Measurements from ENCODE around the gene OBP2B. TPM values are rescaled to one million over a fixed set of nuclear protein-coding genes. Genes with fewer than 3 reads are reported as not detected.
"Not testable (repeated sequence)": the region's sequence is repeated elsewhere in the genome, so short reads cannot be mapped to it uniquely, and the experiment has no call there.

Gene OBP2B
- total and polyA plus RNA-seq, 2 donors (not counting 1 experiment from before 2014, with no cell fraction given), result not detected

DNA sequence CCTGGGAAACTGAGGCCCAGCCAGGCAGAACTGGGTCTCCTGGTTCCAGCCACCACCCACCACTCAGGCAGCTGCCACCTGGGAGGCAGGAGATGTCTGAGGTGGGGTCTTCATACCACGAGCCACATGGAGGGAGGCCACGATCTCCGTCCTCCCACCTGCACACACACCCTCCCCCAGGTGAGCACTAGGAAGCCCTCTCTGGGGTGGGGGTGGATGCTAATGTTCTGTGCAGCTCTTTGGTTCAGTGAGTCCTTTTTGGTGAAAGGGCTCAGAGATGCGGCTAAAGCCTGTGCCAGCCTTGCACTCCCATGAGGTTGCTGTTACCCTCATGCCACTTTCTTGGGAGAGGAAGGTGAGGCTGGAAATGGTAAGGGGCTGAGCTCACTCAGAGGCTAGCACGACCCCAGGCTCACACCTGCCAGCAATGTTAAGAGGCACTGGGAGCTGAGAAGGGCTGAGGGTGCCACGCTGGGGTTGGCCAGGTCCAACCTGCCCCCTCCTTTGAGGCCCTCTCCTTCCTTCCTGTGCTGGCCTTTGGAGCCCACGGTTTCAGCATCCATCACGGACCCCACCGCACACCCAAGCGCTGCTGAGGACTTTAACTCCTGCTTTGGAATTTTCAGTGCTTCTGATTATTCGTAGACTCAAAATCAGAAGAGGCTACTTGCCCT, 26.6 kb upstream of the OBP2B start:
- no peak overlapping the region for H2AFZ ChIP-seq (ENCODE audit: low read length)
- H3K27me3 ChIP-seq (ENCODE audit: control insufficient read depth, insufficient read depth, low read length), result no peaks in the 10 kb centered on the region
- no peaks in the 10 kb centered on the region for H3K4me1 ChIP-seq (ENCODE audit: control insufficient read depth, extremely low read depth, insufficient read depth, low read length)
- TF ChIP-seq, protein P1, sequence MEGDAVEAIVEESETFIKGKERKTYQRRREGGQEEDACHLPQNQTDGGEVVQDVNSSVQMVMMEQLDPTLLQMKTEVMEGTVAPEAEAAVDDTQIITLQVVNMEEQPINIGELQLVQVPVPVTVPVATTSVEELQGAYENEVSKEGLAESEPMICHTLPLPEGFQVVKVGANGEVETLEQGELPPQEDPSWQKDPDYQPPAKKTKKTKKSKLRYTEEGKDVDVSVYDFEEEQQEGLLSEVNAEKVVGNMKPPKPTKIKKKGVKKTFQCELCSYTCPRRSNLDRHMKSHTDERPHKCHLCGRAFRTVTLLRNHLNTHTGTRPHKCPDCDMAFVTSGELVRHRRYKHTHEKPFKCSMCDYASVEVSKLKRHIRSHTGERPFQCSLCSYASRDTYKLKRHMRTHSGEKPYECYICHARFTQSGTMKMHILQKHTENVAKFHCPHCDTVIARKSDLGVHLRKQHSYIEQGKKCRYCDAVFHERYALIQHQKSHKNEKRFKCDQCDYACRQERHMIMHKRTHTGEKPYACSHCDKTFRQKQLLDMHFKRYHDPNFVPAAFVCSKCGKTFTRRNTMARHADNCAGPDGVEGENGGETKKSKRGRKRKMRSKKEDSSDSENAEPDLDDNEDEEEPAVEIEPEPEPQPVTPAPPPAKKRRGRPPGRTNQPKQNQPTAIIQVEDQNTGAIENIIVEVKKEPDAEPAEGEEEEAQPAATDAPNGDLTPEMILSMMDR (conservative IDR thresholded peaks at IDR 0.05 in 1 of 2, IDR thresholded peaks at IDR 0.05 in 1 of 2; ENCODE audit: low read depth in 1 of 2, low read length in 2 of 2), result no peak
- no peak for TF ChIP-seq EZH2 (IDR thresholded peaks at IDR 0.05; ENCODE audit: low read length, missing control alignments)
- no peaks in the 10 kb centered on the region for H3K9me3 ChIP-seq (ENCODE audit: control insufficient read depth, insufficient read depth, low read depth, low read length)
- H3K27ac ChIP-seq (ENCODE audit: insufficient read depth, low read length), result no peak overlapping the region
- H3K9ac ChIP-seq (ENCODE audit: insufficient read depth, low read length), result no peak overlapping the region
- no peak overlapping the region for H3K4me2 ChIP-seq (ENCODE audit: extremely low read depth, insufficient read depth, low read length)
- no peaks in the 10 kb centered on the region for H3K36me3 ChIP-seq (ENCODE audit: control insufficient read depth, insufficient read depth, low read length)
- H3K79me2 ChIP-seq (ENCODE audit: control insufficient read depth, insufficient read depth, low read length), result no peaks in the 10 kb centered on the region
- DNase-seq (ENCODE audit: low read depth in 2 of 2), result no peak
- no peaks in the 10 kb centered on the region for H4K20me1 ChIP-seq (ENCODE audit: control insufficient read depth, extremely low read depth, insufficient read depth, low read length)
- no peak overlapping the region for H3K4me3 ChIP-seq (replicated peaks in 1 of 4; ENCODE audit: control extremely low read depth in 1 of 4, insufficient read depth in 1 of 4, low read depth in 3 of 4, low read length in 4 of 4)

DNA sequence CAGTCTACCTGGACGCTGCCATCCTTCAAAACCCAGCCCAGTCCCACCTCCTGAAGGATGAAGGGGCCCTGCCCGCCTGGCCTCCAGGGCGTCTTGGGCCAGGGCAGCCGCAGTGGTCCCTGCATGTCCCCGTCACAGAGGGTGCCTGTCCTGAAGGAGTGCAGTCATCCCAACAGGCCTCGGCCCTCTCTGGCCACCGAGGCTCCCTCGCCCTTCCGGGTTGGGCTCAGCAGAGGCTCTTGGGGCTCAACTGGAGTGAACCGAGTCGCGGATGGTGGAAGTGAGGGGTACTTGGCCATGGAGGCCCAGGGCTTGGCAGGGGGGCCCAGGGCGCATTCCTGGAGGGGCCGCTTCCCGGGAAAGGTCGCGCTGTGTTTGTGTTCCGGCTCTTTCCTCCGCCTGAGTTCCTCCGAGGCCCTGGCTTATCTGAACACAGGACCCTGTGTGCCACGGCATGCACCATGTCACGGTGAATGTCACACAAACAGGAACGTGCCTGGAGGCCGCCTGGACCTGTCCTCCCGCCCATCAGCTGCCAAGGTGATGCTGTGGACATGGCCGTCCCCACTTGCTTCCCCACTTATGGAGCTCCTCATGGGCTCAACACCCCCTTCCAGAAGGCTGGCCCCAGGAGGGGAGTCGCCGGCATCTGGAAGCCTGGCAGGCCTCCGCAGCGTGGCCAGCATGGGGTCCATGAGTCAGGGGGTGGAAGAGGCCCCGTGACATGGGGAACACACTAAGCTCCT, 25.7 kb upstream of the OBP2B start:
- H3K27me3 ChIP-seq (ENCODE audit: control insufficient read depth, insufficient read depth, low read length), result no peaks in the 10 kb centered on the region
- no peaks in the 10 kb centered on the region for H3K9me3 ChIP-seq (ENCODE audit: control insufficient read depth, insufficient read depth, low read depth, low read length)
- no peaks in the 10 kb centered on the region for H3K79me2 ChIP-seq (ENCODE audit: control insufficient read depth, insufficient read depth, low read length)
- no peaks in the 10 kb centered on the region for H4K20me1 ChIP-seq (ENCODE audit: control insufficient read depth, extremely low read depth, insufficient read depth, low read length)
- no peak for TF ChIP-seq EZH2 (IDR thresholded peaks at IDR 0.05; ENCODE audit: low read length, missing control alignments)
- TF ChIP-seq, protein P1 (conservative IDR thresholded peaks at IDR 0.05 in 1 of 2, IDR thresholded peaks at IDR 0.05 in 1 of 2; ENCODE audit: low read depth in 1 of 2, low read length in 2 of 2), result no peak
- no peak overlapping the region for H3K27ac ChIP-seq (ENCODE audit: insufficient read depth, low read length)
- H3K9ac ChIP-seq (ENCODE audit: insufficient read depth, low read length), result no peak overlapping the region
- H3K4me2 ChIP-seq (ENCODE audit: extremely low read depth, insufficient read depth, low read length), result no peak overlapping the region
- H3K4me3 ChIP-seq (replicated peaks in 1 of 4; ENCODE audit: control extremely low read depth in 1 of 4, insufficient read depth in 1 of 4, low read depth in 3 of 4, low read length in 4 of 4), result no peak overlapping the region
- H3K36me3 ChIP-seq (ENCODE audit: control insufficient read depth, insufficient read depth, low read length), result no peaks in the 10 kb centered on the region
- H2AFZ ChIP-seq (ENCODE audit: low read length), result no peak overlapping the region
- H3K4me1 ChIP-seq (ENCODE audit: control insufficient read depth, extremely low read depth, insufficient read depth, low read length), result no peaks in the 10 kb centered on the region
- no peak for DNase-seq (ENCODE audit: low read depth in 2 of 2)

DNA sequence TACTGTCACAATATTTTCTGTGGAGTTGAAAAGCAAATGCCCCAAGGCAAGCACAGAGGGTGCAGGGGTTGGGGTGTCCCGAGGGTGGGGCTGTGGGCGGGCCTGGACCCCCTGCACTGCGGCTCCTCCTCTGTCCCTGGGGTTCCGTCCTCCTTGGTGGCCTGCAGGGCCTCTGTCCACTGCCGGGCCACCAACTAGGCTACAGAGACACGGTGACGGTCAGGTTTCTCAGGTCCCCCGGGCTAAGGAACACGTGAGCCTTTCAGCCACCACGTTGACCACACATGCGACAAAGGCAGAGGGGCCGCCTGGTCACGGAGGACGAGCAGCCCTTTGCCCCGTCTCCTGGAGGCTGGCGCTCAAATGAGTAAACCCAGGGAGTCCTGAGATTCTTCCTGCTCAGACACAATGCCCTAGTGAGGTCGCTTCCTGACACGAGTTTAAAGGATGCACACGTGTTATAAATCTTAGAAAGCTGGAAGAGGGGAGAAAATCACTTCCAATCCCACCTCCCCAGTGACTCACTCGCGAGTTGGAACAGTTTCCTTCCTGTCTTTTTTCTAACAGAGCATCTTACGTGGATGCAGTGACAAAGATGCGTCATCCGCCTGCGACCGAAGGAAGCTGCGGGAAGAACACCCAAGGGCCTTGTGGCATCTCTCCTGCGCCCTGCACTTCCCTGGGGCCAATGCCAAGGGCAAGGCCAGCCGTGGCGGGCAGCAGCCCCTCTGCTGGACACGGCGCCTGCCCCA, 24.8 kb upstream of the OBP2B start:
- Histone ChIP-seq H3K9ac (ENCODE audit: insufficient read depth, low read length) (no peak overlapping the region), H3K79me2 (ENCODE audit: control insufficient read depth, insufficient read depth, low read length) (no peaks in the 10 kb centered on the region), H3K27me3 (ENCODE audit: control insufficient read depth, insufficient read depth, low read length) (no peaks in the 10 kb centered on the region), H3K9me3 (ENCODE audit: control insufficient read depth, insufficient read depth, low read depth, low read length) (no peaks in the 10 kb centered on the region), H4K20me1 (ENCODE audit: control insufficient read depth, extremely low read depth, insufficient read depth, low read length) (no peaks in the 10 kb centered on the region), H3K27ac (ENCODE audit: insufficient read depth, low read length) (no peak overlapping the region), H2AFZ (ENCODE audit: low read length) (no peak overlapping the region), H3K4me3 (replicated peaks in 1 of 4; ENCODE audit: control extremely low read depth in 1 of 4, insufficient read depth in 1 of 4, low read depth in 3 of 4, low read length in 4 of 4) (no peak overlapping the region), H3K4me1 (ENCODE audit: control insufficient read depth, extremely low read depth, insufficient read depth, low read length) (no peaks in the 10 kb centered on the region), H3K4me2 (ENCODE audit: extremely low read depth, insufficient read depth, low read length) (no peak overlapping the region), H3K36me3 (ENCODE audit: control insufficient read depth, insufficient read depth, low read length) (no peaks in the 10 kb centered on the region)
- DNase-seq (ENCODE audit: low read depth in 2 of 2), result no peak
- TF ChIP-seq, protein P1 (conservative IDR thresholded peaks at IDR 0.05 in 1 of 2, IDR thresholded peaks at IDR 0.05 in 1 of 2; ENCODE audit: low read depth in 1 of 2, low read length in 2 of 2), result no peak
- no peak for TF ChIP-seq EZH2 (IDR thresholded peaks at IDR 0.05; ENCODE audit: low read length, missing control alignments)

DNA sequence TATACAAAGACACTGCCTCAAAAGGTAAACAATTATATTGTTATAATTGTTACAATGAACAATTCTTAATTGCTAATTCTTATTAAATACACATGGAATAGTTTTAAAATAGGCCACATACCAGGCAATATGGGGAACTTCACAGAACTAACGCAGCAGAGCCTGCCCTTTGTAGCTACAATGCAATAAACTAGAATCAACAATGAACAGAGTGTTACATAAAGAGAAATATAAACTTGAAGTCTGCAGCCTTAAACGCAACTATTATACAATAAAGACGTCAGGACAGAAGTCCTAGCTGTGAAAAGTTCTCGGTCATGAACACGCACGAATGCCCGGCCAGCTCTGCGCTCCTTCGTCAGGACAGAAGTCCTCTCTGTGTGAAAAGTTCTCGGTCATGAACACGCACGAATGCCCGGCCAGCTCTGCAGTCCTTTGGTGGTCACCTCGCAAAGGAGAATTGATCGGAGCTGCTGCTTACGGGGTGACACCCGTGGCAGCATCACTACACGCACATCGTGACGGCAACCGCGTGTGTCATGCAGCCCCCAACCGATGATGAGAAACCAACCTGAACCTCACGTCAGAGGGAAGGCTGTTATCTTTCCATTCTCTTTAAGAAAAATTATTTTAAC, 23.0 kb upstream of the OBP2B start:
- H3K79me2 ChIP-seq (ENCODE audit: control insufficient read depth, insufficient read depth, low read length); H3K27ac ChIP-seq (ENCODE audit: insufficient read depth, low read length); H3K4me3 ChIP-seq (replicated peaks in 1 of 4; ENCODE audit: control extremely low read depth in 1 of 4, insufficient read depth in 1 of 4, low read depth in 3 of 4, low read length in 4 of 4); H3K9me3 ChIP-seq (ENCODE audit: control insufficient read depth, insufficient read depth, low read depth, low read length); H3K4me2 ChIP-seq (ENCODE audit: extremely low read depth, insufficient read depth, low read length); H3K9ac ChIP-seq (ENCODE audit: insufficient read depth, low read length); H4K20me1 ChIP-seq (ENCODE audit: control insufficient read depth, extremely low read depth, insufficient read depth, low read length); H3K4me1 ChIP-seq (ENCODE audit: control insufficient read depth, extremely low read depth, insufficient read depth, low read length); DNase-seq (ENCODE audit: low read depth in 2 of 2); H2AFZ ChIP-seq (ENCODE audit: low read length); H3K27me3 ChIP-seq (ENCODE audit: control insufficient read depth, insufficient read depth, low read length); H3K36me3 ChIP-seq (ENCODE audit: control insufficient read depth, insufficient read depth, low read length): not testable (repeated sequence)
